H1 (cell line): Measurements from ENCODE around the gene NPY4R. TPM values are rescaled to one million over a fixed set of nuclear protein-coding genes. Genes with fewer than 3 reads are reported as not detected.
"Not testable (repeated sequence)": the region's sequence is repeated elsewhere in the genome, so short reads cannot be mapped to it uniquely, and the experiment has no call there.

Source experiments
- CTCF ChIA-PET: fragments of 300-600 bp; sonication (Branson Sonifier 250); formaldehyde crosslinking; loops from one replicate; lab custom pipeline; 2021; ENCODE audit not compliant: partially characterized antibody; lab: Charles Lee
- POLR2A ChIA-PET: fragments of 300-600 bp; sonication (Branson Sonifier 250); formaldehyde crosslinking; loops from one replicate; lab custom pipeline; 2021; ENCODE audit warnings: inconsistent platforms; ENCODE audit not compliant: partially characterized antibody; lab: Charles Lee
- DNase-seq, 2 experiments: peaks; one replicate each; pipeline versions ENCODE4 v3.0.0 to v3.0.0-alpha.2; 2010 to 2022; ENCODE audit warnings: low spot score in 2 of 2, low read depth in 1 of 2, mixed read lengths in 1 of 2
- FAIRE-seq: peaks from 2 replicates; lab custom pipeline; 2011; peaks lifted over from hg19 to GRCh38; lab: Jason Lieb, UNC
- H2AFZ ChIP-seq: 2 replicates; pipeline ENCODE4 v1.8.1; 2012; ENCODE audit warnings: low read length, inconsistent platforms
- H2AK5ac ChIP-seq: 2 replicates; pipeline ENCODE4 v1.6.1; 2013; ENCODE audit warnings: low read depth, low read length
- H2BK120ac ChIP-seq: replicated peaks from 2 replicates; pipeline ENCODE3; 2013; ENCODE audit warnings: low read depth, low read length, inconsistent platforms
- H2BK12ac ChIP-seq: 2 replicates; pipeline ENCODE4 v1.6.1; 2013; ENCODE audit warnings: low read depth, low read length
- H2BK15ac ChIP-seq: 2 replicates; pipeline ENCODE4 v1.6.1; 2013; ENCODE audit warnings: low read length
- H2BK20ac ChIP-seq: 2 replicates; pipeline ENCODE4 v1.6.1; 2013; ENCODE audit warnings: low read length
- H2BK5ac ChIP-seq: 2 replicates; pipeline ENCODE4 v1.6.1; 2013; ENCODE audit warnings: low read depth, low read length
- H3K14ac ChIP-seq: 2 replicates; pipeline ENCODE4 v1.6.1; 2013; ENCODE audit warnings: inconsistent platforms; ENCODE audit not compliant: insufficient read length
- H3K18ac ChIP-seq: 2 replicates; pipeline ENCODE4 v1.6.1; 2013; ENCODE audit warnings: low read length; ENCODE audit errors: extremely low read depth
- H3K23ac ChIP-seq: 2 replicates; pipeline ENCODE4 v1.6.1; 2013; ENCODE audit warnings: inconsistent platforms; ENCODE audit not compliant: insufficient read length
- H3K23me2 ChIP-seq: 2 replicates; pipeline ENCODE4 v1.6.1; 2013; ENCODE audit warnings: low read depth, low read length
- H3K27ac ChIP-seq: 2 replicates; pipeline ENCODE4 v1.6.1; 2011; ENCODE audit warnings: low read depth, low read length, inconsistent platforms
- H3K27me3 ChIP-seq, 4 experiments: replicated peaks in 1 of 4; 1 replicate in 1 of 4; 2 replicates in 3 of 4; pipeline versions ENCODE4 v1.6.1 to v1.8.1; 2011 to 2013; ENCODE audit warnings: low read length in 3 of 4, mild to moderate bottlenecking in 3 of 4, inconsistent platforms in 2 of 4, mixed read lengths in 2 of 4, moderate library complexity in 1 of 4; ENCODE audit not compliant: control insufficient read depth in 3 of 4, insufficient read depth in 3 of 4; ENCODE audit errors: extremely low read depth in 1 of 4
- H3K36me3 ChIP-seq, 4 experiments: 2 replicates each; pipeline versions ENCODE4 v1.6.1 to v1.8.1; 2011 to 2013; ENCODE audit warnings: mild to moderate bottlenecking in 4 of 4, low read length in 3 of 4, moderate library complexity in 2 of 4, control low read depth in 1 of 4, inconsistent platforms in 1 of 4; ENCODE audit not compliant: insufficient read depth in 4 of 4, control insufficient read depth in 2 of 4
- H3K4ac ChIP-seq: replicated peaks from 2 replicates; pipeline ENCODE3; 2013; ENCODE audit warnings: low read length, low read depth, mixed read lengths, inconsistent platforms; ENCODE audit not compliant: insufficient read length
- H3K4me1 ChIP-seq, 4 experiments: replicated peaks in 1 of 4; 1 replicate in 1 of 4; 2 replicates in 3 of 4; pipeline versions ENCODE4 v1.6.1 to v1.8.1; 2011 to 2013; ENCODE audit warnings: low read length in 3 of 4, inconsistent platforms in 2 of 4, mixed read lengths in 1 of 4; ENCODE audit not compliant: insufficient read depth in 4 of 4, control insufficient read depth in 3 of 4
- H3K4me2 ChIP-seq, 2 experiments: 2 replicates each; pipeline versions ENCODE4 v1.6.1 to v1.8.1; 2011 to 2013; ENCODE audit warnings: low read depth in 2 of 2, low read length in 2 of 2, control low read depth in 1 of 2, inconsistent platforms in 1 of 2, mild to moderate bottlenecking in 1 of 2; ENCODE audit not compliant: insufficient read depth in 1 of 2
- H3K4me3 ChIP-seq, 4 experiments: fragments of 200-600, 300-600 bp in 1 of 4; sonication (generic), shearing (Covaris generic), sonication (Bioruptor Twin) in 1 of 4; 2 replicates each; pipeline versions ENCODE4 v1.5.1 to v1.8.1; 2011 to 2016; ENCODE audit warnings: low read length in 4 of 4, low read depth in 3 of 4, control low read depth in 2 of 4, inconsistent platforms in 2 of 4, mild to moderate bottlenecking in 2 of 4, mixed read lengths in 1 of 4, moderate library complexity in 1 of 4; ENCODE audit not compliant: insufficient read depth in 2 of 4; ENCODE audit errors: extremely low read depth in 1 of 4
- H3K56ac ChIP-seq: replicated peaks from 2 replicates; pipeline ENCODE3; 2013; ENCODE audit warnings: low read depth, mild to moderate bottlenecking, mixed read lengths, low read length, inconsistent platforms; ENCODE audit not compliant: insufficient read length
- H3K79me1 ChIP-seq: 2 replicates; pipeline ENCODE4 v1.6.1; 2013; ENCODE audit warnings: low read depth, low read length, control low read depth
- H3K79me2 ChIP-seq, 2 experiments: 2 replicates each; pipeline versions ENCODE4 v1.6.1 to v1.8.1; 2012 to 2013; ENCODE audit warnings: low read length in 2 of 2, mild to moderate bottlenecking in 2 of 2, inconsistent platforms in 1 of 2; ENCODE audit not compliant: insufficient read depth in 2 of 2, control insufficient read depth in 1 of 2
- H3K9ac ChIP-seq, 4 experiments: replicated peaks in 1 of 4; 1 replicate in 1 of 4; 2 replicates in 3 of 4; pipeline versions ENCODE4 v1.6.1 to v1.8.1; 2011 to 2013; ENCODE audit warnings: low read depth in 3 of 4, low read length in 3 of 4, control low read depth in 2 of 4, mild to moderate bottlenecking in 2 of 4, moderate library complexity in 2 of 4, inconsistent platforms in 1 of 4; ENCODE audit errors: extremely low read depth in 1 of 4
- H3K9me3 ChIP-seq, 2 experiments: 2 replicates each; pipeline versions ENCODE4 v1.6.1 to v1.8.1; 2012 to 2013; ENCODE audit warnings: mild to moderate bottlenecking in 2 of 2, moderate library complexity in 2 of 2, control low read depth in 1 of 2, inconsistent platforms in 1 of 2, low read depth in 1 of 2, low read length in 1 of 2, mixed read lengths in 1 of 2; ENCODE audit not compliant: insufficient read depth in 2 of 2
- H4K20me1 ChIP-seq, 2 experiments: replicated peaks in 1 of 2; 2 replicates each; pipeline versions ENCODE3 to v1.8.1; 2011 to 2013; ENCODE audit warnings: inconsistent platforms in 2 of 2, low read length in 2 of 2, mild to moderate bottlenecking in 1 of 2; ENCODE audit not compliant: insufficient read depth in 2 of 2, control insufficient read depth in 1 of 2
- H4K5ac ChIP-seq: 2 replicates; pipeline ENCODE4 v1.6.1; 2013; ENCODE audit warnings: low read length, low read depth, mixed read lengths, inconsistent platforms; ENCODE audit not compliant: insufficient read length
- H4K8ac ChIP-seq: 2 replicates; pipeline ENCODE4 v1.8.0; 2013; ENCODE audit warnings: mild to moderate bottlenecking, moderate library complexity, low read length, inconsistent platforms; ENCODE audit not compliant: insufficient read depth; ENCODE audit errors: extremely low read depth
- H4K91ac ChIP-seq: replicated peaks from 2 replicates; pipeline ENCODE3; 2013; ENCODE audit warnings: low read length, mixed read lengths, inconsistent platforms; ENCODE audit not compliant: insufficient read length
- WGBS, 2 experiments: shearing (Covaris generic) in 1 of 2; methylation state at CpG; one replicate each; pipeline versions ENCODE4 v1.1.6 to v1.1.7; 2013 to 2015; ENCODE audit warnings: low lambda C conversion rate in 2 of 2, mixed read lengths in 2 of 2, inconsistent platforms in 1 of 2, low coverage in 1 of 2, missing lambda C conversion rate in 1 of 2; ENCODE audit not compliant: insufficient replicate concordance in 2 of 2, insufficient coverage in 1 of 2, insufficient read length in 1 of 2; ENCODE audit errors: extremely low coverage in 1 of 2, missing lambda C conversion rate in 1 of 2; 5-methylcytosine and 5-hydroxymethylcytosine counted together
- polyA plus RNA-seq, 7 experiments: library from polyadenylated mRNA; depleted of rRNA in 3 of 7; stranded (reverse) in 5 of 7; unstranded in 2 of 7; fragments of >200 nt in 5 of 7; fragments of 200-250 nt in 2 of 7; gene quantifications; 1 replicate in 5 of 7; 2 replicates in 1 of 7; 4 replicates in 1 of 7; pipeline versions ENCODE4 v1.2.1 to v1.2.3, GENCODE V29; 2011 to 2013; ENCODE audit warnings: missing spikeins in 2 of 7, mixed read lengths in 2 of 7
- total RNA-seq: library from RNA; stranded (reverse); fragmentation: NEBNext Ultra II Directional; extraction: Animal tissue kit (Norgen Biotek cat#: 25700); gene quantifications from 2 replicates; pipeline ENCODE4 v1.2.1, GENCODE V29; 2021

Gene NPY4R
- total and polyA plus RNA-seq, 2 of the 8 experiments (the other 6 are each of a cell fraction or from before 2014, with no cell fraction given), result 0.15 TPM; not detected in 1

GRCh38 chr10:46445389-46446122 lies 20.2 kb downstream of the NPY4R start:
- H3K4me3 ChIP-seq, H3K4me1 ChIP-seq, H2BK12ac ChIP-seq, H4K8ac ChIP-seq, H4K20me1 ChIP-seq, H3K14ac ChIP-seq, H2BK5ac ChIP-seq, FAIRE-seq, H3K9ac ChIP-seq, H3K36me3 ChIP-seq, H3K27me3 ChIP-seq, H3K79me1 ChIP-seq, H3K23ac ChIP-seq, H3K79me2 ChIP-seq, H3K18ac ChIP-seq, H3K27ac ChIP-seq, DNase-seq, H3K9me3 ChIP-seq, H3K4ac ChIP-seq, H2AK5ac ChIP-seq, H4K5ac ChIP-seq, H3K4me2 ChIP-seq, H2BK20ac ChIP-seq, H3K23me2 ChIP-seq, H2BK120ac ChIP-seq, H4K91ac ChIP-seq, CTCF ChIA-PET, POLR2A ChIA-PET, H2BK15ac ChIP-seq, H2AFZ ChIP-seq, H3K56ac ChIP-seq: not testable (repeated sequence)
- WGBS, 2 experiments, result 85% methylated on average over 3 of the region's 8 CpGs; no CpG with 5 or more reads in 1 of the 2 experiments

GRCh38 chr10:46443422-46443821 lies 22.3 kb downstream of the NPY4R start:
- H3K18ac ChIP-seq, H3K14ac ChIP-seq, H4K5ac ChIP-seq, H3K4ac ChIP-seq, H3K79me2 ChIP-seq, CTCF ChIA-PET, POLR2A ChIA-PET, H3K36me3 ChIP-seq, H2BK5ac ChIP-seq, H4K91ac ChIP-seq, H3K9ac ChIP-seq, H3K79me1 ChIP-seq, H2BK20ac ChIP-seq, FAIRE-seq, DNase-seq, H4K20me1 ChIP-seq, H2BK12ac ChIP-seq, H3K9me3 ChIP-seq, H3K4me2 ChIP-seq, H3K4me3 ChIP-seq, H2BK120ac ChIP-seq, H3K23ac ChIP-seq, H3K56ac ChIP-seq, H3K4me1 ChIP-seq, H3K27ac ChIP-seq, H2BK15ac ChIP-seq, H2AK5ac ChIP-seq, H4K8ac ChIP-seq, H2AFZ ChIP-seq, H3K23me2 ChIP-seq, H3K27me3 ChIP-seq: not testable (repeated sequence)
- 83% methylated on average over 1 of the region's 1 CpG; no CpG with 5 or more reads in 1 of the 2 experiments for WGBS, 2 experiments
